Measurements from ENCODE around the gene CD200R1.

- no peak for TF ChIP-seq CTCF (tag by site-specific recombination; IDR thresholded peaks at IDR 0.05)
- no peak for TF ChIP-seq ZNF501 (tag by site-specific recombination; IDR thresholded peaks at IDR 0.05)
- no peak for TF ChIP-seq ZNF174 (tag by site-specific recombination; IDR thresholded peaks at IDR 0.05)
- no peak for TF ChIP-seq ZFHX2 (tag by site-specific recombination; conservative IDR thresholded peaks at IDR 0.05)
- TF ChIP-seq ZNF202 (tag by site-specific recombination; IDR thresholded peaks at IDR 0.05; ENCODE audit: borderline replicate concordance), result no peak
- no peak for TF ChIP-seq ZNF146 (tag by site-specific recombination; IDR thresholded peaks at IDR 0.05)
- TF ChIP-seq, protein P1, sequence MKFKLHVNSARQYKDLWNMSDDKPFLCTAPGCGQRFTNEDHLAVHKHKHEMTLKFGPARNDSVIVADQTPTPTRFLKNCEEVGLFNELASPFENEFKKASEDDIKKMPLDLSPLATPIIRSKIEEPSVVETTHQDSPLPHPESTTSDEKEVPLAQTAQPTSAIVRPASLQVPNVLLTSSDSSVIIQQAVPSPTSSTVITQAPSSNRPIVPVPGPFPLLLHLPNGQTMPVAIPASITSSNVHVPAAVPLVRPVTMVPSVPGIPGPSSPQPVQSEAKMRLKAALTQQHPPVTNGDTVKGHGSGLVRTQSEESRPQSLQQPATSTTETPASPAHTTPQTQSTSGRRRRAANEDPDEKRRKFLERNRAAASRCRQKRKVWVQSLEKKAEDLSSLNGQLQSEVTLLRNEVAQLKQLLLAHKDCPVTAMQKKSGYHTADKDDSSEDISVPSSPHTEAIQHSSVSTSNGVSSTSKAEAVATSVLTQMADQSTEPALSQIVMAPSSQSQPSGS (tag by site-specific recombination; IDR thresholded peaks at IDR 0.05; ENCODE audit: low read depth), result no peak
- no peak for TF ChIP-seq ZNF658 (tag by site-specific recombination; IDR thresholded peaks at IDR 0.05)
Observed at GRCh38 chr3:113000691-113001090, 25.8 kb upstream of the CD200R1 start.
